HG03439 (cell line): ENCODE data around the gene SNED1.

ENCODE experiments used
- ATAC-seq: cut with Tn5 transposase; IDR thresholded peaks from one replicate; pipeline ENCODE4 v1.9.1; 2021; ENCODE audit warnings: mild to moderate bottlenecking, moderate library complexity; ENCODE audit not compliant: unreplicated experiment

The SNED1 gene

DNA sequence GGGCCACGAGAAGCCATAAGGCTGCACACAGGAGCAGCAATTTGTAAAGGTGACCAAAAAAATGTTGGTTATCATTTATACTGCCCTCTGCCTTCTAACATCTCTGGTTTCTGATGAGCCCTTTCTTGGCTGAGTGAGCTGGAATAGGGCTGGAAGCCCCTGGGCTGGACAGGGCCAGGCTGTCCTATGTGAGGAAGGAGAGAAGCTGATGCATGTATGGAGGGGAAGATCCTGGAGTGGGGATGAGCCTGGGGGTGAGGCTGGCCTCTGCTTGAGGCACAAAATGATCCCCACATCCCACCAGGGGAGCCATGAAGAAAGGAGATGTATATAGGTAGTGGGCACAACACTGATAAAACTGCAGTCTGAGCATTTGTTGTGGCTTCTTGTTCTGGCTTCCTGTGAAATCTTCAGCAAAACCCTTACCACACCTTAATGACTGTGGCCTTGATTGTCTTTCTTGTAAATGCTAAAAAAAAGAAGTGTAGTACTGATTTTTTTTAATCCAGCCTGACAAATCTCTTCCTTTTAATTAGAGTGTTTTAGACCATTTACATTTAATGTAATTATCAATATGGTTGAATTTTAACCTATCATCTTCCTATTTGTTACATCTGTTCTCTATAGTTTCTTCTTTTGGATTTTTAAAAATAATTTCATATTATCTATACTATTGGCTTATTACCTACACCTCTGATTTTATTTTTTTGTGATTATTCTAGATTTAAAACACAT, 5.6 kb downstream of the SNED1 start:
- no peak for ATAC-seq

DNA sequence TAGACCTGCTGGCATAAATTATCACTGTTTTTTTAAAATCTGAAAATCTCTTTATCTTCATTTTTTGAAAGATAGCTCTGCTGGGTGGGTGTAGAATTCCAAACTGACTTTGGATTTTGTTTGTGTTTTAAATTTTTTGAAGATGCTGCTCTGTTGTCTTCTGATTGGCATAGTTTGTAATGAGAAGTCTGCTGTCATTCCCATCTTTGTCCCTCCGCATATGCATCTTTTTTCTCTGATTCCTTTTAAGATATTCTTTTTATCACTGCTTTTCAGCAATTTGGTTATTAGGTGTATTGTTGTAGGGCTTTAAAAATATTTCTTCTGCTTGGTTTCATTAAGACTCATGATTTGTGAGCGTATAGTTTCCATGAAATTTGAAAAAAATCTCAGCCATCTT, 7.2 kb downstream of the SNED1 start:
- ATAC-seq = no peak

DNA sequence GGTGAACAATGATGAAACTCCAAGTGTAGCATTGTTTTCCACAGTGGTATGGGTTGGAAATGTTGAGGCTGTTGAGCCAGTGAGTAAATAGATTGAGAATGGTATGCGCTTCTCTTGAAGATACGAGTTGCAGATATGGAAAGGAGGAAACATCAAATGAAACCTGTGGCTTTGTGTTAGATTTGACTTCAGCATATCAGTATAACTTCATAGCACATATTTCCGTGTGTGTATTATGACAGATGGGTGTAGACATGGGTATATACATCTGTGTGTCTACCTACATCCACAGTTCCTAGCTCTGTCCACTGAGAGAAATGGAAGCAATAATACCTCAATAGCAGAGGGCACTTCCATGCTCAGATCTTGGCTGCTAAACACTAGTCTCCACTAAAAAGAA, 8.0 kb downstream of the SNED1 start:
- no peak for ATAC-seq

DNA sequence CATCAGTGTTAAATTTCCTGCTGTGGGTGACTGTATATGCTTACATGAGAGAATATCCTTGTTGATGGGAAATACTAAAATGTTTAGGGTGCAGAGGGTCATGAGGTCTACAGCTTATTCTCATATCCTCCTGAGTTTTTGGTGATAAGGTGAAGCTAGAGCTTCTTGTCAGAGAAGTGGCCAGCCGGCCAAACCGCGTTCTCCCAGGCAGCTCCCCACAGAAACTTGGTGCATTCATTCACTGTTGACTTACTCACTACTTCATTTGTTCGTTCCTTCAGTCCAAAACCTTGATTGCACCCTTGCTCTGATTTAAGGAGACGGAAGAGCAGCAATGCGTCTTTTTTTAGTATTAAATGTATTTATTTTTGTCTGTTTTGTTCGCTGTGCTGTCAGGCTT, 8.7 kb downstream of the SNED1 start:
- ATAC-seq = no peak

DNA sequence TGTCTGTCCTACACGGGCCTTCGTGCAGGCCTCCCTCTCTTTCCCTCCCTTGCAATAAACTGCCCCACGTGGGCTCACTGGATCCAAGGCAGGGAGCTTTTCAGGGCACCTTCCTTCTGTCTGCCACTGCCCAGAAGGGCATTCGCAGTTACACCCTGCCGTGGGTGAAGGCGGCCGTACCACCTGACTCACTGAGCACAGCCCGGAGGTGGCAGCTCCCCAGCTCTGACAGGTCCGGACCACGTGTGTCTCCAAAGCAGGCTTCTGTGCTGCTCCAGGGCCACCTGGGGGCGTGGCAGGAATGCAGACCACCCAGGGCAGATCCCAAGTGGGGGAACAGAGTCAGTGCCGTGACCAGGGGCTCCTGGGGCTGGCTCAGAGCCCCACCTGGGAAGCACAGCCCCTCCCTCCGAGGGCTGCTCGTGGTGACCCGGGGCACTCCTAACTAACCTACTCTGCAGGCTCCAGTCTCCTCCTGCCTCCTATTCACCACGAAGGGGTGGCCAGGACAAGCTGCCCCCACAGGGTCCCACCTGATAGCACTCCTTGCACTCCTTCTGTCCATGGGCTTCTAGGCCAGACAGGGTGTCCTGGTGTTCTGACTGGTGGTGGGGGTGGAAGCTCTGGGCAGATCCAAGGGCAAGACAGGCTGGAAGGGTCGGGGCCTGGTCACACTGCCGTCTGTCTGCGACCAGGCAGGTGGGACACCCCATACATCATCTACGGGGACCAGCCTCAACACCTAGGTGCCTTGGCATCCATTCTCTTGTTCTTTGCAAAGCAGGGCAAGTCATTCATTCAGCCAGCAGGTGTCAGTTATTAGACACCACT, 9.7 kb downstream of the SNED1 start:
- no peak for ATAC-seq

DNA sequence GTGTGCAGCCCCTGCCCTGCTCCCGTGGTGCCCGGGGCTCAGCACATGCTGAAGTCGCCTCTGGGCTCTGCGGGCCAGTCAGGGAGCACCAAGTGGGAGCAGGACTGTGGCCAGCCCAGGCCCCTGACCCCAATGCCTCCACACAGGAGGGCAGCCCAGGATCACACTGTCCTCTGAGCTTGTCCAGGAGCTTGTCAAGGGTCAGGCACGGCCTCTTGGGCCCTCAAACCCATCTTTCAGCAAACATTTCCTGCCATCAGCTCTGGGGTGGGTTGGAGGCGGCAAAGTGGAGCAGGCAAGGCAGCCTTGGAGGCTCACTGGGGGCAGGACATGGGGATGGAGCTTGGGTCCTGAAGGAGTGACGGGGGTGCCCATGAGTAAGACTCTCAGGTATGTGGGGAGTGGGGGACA, 10.3 kb downstream of the SNED1 start:
- no peak for ATAC-seq

DNA sequence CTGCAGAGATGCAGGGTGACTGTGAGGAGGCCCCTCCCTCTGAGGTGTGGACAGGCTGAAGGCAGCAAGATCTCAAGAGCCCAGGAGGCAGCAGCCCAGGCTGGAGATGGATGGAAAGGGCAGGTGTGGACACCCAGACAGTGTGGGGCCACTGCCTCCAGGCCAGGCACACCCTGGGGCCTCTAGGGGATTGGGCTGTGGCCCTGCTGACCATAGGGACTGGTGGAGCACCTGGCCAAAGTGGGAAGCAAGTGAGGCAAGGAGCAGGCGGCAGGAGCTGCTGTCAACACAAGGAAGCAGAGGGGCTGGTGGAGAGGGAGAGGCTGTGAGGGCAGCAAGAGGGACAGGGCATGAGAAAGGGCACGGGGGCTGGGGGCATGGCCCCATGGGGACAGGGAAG, 10.8 kb downstream of the SNED1 start:
- ATAC-seq = no peak

DNA sequence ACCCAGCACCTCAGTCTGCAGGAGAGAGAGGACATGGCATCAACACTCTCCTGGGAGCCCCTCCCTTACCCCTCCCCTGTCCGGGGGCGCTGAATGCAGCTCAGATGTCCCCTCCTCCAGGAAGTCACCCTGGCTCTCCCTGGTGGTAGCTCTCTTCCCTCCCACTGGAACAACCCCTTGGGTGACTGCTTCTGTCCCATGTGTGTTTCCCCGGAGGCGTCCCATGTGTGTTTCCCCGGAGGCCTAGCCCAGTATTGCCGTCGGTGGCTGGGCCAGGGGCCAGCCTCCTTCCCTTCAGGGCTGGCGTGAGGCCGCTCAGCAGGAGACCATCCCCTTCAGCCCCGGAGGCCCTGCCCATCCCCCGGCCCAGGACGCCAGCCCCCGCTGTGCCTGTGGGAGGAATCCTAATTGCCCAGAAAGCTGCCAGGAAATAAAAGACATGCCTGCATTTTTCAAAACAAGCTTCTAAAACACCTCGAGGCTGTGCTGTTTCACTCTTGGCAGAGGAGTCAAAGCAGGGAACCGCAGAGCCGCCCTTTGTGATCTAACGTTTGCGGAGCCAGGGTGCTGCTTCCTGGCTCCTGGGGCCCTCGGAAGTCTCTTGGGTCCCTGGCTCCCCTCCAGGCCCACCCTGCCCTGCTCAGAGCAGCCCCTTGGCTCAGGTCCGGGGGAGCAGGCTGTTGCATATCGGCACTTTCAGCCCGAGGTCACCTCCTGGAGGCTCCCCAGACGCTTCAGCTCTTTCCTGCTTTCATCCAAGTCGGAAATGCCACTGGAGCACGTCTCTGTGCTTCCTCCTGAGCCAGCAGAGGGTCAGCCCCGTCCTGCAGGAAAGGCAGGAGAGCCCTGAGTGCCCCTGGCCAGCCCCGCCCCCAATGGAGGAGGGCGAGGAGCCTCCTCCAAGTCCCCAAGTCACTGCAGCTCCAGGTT, 11.4 kb downstream of the SNED1 start:
- no peak for ATAC-seq

DNA sequence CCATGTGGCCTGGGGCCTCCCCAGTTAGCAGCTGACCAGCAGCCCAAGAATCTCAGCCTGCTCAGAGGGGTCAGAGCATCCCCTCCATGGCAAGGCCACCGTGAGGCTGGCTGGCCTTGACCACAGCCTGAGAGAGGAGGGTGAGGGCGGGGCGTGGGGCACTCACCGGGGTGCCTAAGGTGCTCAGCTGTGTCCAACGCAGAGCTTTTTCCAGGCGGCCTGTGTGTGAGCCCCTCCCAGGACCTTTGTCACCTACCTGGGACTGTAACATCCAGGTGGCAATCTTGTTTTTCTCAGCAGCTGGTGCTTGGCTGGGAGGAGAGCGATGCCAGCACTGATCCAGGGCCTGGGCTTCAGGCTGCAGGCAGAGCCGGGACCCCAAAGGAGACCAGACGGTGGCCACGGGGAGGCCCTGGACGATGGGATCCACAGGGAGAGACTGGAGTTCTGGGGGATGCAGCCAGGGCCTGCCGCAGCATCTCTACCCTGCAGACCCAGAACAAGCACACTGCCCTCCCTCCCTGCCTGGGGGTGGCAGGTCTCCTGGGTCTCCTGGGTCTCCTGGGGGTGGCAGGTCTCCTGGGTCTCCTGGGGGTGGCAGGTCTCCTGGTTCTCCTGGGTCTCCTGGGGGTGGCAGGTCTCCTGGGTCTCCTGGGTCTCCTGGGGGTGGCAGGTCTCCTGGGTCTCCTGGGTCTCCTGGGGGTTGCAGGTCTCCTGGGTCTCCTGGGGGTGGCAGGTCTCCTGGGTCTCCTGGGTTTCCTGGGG, 12.3 kb downstream of the SNED1 start:
- ATAC-seq = no peak

DNA sequence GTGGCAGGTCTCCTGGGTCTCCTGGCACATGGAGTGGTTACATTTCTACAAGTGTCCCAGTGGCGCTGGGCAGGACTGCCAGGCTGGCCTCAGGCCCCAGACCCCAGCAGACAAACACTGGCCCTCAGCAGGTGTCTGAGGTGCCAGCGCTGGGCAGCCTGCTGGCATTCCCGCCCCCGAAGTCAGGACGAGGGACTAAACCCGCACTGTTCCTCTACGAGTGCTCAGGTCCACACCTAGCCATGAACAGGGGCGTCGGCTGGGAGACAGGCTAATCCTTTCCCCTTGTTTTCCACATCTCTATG, 12.8 kb downstream of the SNED1 start:
- ATAC-seq = no peak

DNA sequence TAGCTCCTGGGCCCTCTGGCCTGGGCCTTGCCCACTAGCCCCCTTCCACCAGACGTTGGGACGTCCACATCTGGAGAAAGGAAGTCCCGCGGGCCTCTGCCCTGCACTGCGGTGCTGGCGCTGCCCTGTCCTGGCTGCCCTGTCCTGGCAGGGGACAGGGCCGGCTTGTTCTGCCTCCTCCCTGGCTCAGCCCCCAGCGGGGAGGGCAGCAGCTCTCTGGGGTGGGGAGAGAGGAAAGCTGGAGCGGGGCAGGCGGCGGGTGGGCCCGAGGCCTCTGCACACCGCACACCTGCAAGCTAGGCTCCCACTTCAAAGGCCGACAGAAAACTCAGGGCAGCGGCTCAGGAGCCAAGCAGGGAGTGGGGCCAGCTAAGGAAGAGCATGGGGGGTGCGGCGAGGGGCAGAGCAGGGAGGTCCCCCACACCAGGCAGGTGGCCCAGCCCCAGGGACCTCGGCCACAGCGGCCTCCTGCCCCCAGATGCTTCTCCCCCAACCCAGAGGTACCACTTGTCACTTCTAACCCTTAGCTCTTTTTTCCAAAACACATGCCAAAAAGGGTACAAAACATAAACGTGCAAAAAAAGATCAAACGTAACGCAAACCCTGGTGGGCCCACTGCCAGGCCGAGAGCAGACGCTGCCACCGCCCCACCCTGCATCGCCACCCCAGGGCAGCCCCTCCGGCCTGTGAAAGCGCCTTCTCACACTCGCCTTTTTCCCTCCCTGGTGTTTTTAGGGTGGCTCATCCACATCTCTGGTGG, 13.5 kb downstream of the SNED1 start:
- no peak for ATAC-seq

DNA sequence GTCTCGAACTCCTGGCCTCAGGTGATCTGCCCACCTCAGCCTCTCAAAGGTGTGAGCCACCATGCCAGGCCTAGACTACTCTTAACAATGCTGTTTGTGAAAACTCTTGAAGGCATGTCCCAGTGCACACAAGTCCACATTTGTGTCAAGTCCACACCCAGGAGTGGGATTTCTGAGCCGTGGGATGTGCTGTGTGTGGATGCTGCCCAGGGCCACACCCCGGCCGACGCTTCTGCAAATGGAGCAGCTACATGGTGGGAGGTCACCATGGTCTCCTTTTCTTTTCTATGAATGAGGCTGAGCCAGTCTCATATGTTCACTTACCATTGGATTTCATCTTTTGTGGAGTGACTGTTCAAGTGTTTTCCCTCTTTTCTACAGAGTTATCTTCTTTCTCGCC, 15.8 kb downstream of the SNED1 start:
- no peak for ATAC-seq

DNA sequence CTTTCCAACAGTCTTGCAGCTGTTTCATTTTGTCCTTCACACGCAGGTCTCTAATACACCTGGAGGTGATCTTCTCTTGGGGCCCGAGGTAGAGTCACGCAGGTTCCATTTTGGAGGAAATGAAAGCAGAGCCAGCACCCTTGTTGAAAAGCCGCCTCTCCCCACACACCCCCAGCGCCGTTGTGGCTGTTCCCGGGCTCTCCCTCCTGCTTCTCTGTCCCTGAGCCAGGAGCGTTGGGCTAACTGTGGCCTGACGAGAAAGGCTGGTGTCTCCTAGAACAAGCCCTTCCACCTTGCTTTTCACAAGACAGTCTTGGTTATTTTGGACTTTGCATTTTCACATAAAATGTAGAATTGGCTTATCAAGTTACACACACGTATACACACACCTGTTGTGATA, 16.3 kb downstream of the SNED1 start:
- ATAC-seq = no peak

DNA sequence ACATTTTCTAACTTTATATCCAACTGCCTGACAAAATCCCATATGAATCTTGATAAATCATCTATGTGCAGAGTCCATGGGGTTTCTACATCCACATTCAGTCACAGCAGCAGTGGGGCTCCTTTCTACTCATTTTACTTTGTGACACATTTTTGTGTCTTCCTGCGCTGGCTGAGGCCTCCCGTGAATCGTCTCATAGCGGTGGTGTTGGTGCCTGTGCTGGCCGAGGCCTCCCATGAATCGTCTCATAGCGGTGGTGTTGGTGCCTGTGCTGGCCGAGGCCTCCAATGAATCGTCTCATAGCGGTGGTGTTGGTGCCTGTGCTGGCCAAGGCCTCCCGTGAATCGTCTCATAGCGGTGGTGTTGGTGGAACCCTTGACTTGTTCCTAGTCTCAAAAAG, 17.0 kb downstream of the SNED1 start:
- no peak for ATAC-seq

DNA sequence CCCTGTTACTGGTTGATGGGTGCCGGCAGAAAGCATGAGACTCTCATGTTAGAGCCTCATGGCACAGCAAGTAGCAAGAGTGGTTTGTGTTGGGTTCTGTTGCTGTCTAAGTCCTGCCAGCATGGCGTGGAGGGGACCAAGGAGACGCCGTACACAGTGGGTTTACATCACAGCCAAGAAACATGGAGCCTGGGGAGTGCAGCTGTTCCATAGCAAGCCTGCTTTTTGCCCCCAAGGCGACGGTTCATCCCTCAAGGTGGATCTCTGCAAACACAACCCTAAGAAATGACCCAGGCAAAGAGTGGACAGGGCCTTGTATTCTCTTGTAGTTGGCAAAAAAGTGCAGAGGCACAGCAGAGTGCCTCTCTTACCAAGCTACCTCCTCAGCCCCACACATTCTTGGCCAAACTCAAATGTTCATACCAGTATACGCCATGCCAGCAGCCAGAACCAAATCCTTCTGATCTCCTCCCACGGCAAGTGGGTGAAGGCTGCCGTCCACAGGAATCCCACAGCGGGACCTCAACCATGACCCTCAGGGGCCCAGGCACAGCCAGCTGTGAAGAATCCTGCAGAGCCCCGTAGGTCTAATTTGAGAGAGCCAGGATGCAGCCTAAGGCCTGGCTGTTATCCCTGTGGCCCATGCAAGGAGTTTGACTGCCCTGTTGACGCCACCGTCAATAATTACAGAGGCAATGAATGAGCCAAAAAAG, 19.0 kb downstream of the SNED1 start:
- no peak for ATAC-seq

DNA sequence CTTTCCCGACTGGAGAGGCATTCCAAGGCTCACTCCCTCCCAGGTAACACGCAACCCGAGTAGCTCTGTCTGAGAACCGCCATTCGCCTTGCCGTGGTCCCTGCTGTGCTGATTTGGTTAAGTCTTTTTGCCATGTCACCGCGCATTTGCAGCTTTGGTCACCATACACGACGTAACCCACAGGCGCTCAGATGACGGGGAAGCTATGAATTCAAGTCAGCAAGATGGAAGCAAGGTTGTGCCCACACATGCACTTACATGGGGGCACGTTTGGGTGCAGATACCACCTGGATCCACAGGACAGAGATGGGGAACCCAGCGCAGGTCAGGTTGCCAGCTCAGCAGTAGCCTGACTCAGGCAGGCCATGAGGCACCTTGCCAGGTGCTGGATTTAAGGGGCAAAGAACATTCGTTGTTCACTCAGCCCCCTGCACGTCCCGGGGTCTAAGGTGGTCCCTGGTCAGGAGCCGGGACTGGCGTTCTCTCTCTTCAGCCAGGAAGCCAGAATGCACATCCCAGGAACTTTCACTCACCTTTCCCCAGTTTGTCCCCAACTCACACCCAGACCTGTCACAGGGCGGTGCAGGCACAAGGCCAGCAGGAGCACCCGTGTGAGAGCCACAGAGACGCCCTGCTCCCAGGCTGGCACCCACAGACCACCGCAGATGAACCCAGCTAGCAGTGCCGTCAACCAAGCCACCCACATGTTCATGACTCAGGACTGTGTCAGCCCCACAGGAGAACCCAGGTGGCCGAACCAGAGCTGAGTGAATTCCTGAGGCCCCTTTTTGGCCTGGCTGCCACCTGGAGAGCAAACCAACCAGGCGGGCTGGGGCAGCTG, 19.9 kb downstream of the SNED1 start:
- no peak for ATAC-seq

DNA sequence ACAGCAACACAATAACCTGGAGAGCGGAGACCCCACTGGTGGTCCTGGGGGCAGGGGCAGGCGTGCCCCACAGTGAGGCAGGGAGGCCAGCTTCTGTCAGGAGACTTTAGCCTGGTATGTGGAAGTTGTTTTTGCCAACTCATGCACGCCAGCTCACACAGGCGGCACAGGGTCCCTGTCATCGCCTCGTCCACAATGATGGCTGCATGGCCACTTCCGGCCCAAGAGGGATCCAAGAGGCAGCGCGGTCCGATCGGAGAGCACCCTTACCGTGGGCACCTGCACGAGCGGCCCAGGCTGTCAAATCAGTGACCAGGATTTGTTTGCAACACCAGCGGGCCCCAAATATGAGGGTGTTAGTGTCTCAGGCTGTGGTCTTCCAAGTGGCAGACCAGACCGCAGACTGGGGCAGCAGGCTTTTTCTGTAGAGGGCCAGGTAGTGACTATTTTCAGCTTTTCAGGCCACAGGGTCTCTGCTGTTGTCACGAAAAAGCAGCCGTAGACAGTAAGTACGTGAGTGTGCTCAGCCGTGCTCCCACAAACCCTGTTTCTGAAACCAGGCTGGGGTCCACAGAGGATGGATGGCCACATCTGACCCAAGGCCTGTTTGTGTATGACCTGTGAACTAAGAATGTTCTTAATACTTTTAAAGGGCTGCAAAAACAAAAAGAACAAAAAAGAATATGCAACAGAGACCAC, 21.2 kb downstream of the SNED1 start:
- ATAC-seq = no peak

DNA sequence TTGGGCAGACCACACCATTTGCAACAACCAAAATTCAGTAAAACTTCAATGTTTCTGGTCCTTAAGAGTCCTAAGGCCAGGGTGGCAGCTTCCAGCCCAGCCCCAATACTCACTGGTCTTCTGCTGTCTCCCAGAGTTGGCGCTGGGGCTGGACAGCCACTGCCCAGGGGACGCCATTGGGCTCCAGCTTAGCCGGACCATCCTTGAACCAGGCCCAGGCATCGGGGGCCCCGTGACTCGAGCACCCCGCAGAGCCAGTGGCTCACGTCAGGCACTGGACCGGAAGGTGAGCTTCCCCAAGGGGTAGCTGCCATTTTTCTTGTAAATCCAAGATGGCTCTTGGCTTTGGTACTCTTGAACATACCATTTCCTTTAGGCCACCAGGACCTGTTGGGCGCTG, 21.8 kb downstream of the SNED1 start:
- ATAC-seq = no peak
